MM.1S (cell line): ENCODE results near the gene NTM.

ENCODE experiments used
- CTCF ChIP-seq: fragments of 300-600 bp; sonication (generic); IDR thresholded peaks from 2 replicates; pipeline ENCODE4 v1.5.1; 2016; ENCODE audit warnings: antibody characterized with exemption, low read length, mixed read lengths
- EZH2 ChIP-seq: fragments of 300-600 bp; sonication (generic); optimal IDR thresholded peaks from 2 replicates; pipeline ENCODE3; 2017; ENCODE audit warnings: low read depth, mild to moderate bottlenecking, antibody characterized with exemption, low read length, mixed read lengths
- EZH2phosphoT487 ChIP-seq: fragments of 300-600 bp; sonication (generic); IDR thresholded peaks from 2 replicates; pipeline ENCODE4 v1.6.1; 2018; ENCODE audit warnings: antibody characterized with exemption, low read length

GRCh38 chr11:131998020-131998419, 627.6 kb downstream of the NTM start:
- TF ChIP-seq CTCF (no peak), EZH2 (no peak), EZH2phosphoT487 (no peak)
